Measurements from ENCODE around the gene ULK2. TPM values are rescaled to one million over a fixed set of nuclear protein-coding genes. Genes with fewer than 3 reads are reported as not detected.

The ULK2 gene
- total RNA-seq, 2 donors from 2014 or later, result 20.5 to 23.8 TPM

DNA sequence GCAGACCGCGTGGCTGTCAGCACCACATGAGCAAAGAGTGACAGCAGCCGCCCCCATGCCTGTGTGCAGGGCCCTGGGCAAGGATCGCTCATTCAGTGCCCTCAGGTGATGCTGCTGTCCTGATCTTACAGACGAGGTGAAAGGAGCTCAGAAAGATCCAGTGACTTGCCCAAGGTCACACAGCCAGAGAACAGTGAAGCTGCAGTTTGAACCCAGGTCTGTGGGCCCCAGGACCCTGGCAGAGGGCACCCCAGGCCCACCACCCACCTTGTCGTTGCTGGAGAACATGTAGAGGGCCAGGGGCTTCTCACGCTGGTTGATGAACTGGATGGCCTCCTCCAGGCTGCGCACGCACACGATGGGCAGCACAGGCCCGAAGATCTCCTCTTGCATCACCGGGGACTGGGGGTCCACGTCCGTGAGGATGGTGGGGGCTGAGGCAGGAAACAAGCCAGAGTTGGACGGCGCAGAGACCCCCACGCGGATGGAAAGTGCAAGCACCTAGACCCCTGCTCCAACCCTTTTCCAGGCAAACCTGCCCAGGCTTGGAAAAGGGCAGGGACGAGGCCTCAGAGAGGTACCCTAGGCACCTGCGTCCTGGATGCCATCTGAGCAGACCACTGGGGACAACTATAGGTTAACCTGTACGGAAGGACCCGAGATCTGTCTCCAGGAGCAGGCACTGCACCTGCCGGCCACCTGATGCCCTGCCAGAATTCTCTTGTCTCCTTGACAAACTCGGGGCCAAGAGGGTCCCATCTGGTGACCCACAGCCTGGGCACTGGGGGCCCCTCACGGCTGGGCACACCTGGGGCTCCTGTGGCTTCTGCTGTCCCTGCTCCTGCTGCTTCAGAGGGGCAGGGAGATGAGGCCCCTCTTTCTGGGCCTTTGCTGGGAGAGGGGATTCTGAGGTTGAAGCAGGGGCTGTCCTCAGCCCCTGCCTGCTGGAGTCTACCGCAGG is 128.2 kb downstream of the ULK2 start:
- DNase-seq (ENCODE audit: low spot score), result no peak

DNA sequence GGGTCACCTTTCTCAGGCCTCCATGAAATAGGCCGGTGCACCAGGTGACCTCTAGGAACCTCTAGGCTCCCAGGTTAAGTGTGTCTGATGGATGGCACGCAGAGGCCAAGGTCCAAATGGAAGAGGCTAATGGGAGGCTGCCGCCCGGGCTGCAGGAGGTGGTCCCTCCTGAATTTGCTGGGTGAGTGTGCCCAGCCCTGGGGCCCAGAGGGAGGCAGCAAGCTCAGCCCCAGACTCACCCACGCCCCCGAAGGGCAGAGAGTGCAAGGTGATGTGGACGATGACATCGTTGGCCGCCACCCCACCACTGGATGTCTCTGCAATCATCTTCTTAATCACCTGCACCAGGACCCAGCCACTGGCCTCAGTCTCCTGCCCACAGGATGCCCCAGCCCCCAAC is 129.0 kb downstream of the ULK2 start:
- intact Hi-C loops (cut with DNase I), result no loop called here
- no peak for DNase-seq (ENCODE audit: low spot score)

More for the DNA sequence above, 128.2 kb downstream of the ULK2 start:
- intact Hi-C loops (cut with DNase I), result no loop called here

DNA sequence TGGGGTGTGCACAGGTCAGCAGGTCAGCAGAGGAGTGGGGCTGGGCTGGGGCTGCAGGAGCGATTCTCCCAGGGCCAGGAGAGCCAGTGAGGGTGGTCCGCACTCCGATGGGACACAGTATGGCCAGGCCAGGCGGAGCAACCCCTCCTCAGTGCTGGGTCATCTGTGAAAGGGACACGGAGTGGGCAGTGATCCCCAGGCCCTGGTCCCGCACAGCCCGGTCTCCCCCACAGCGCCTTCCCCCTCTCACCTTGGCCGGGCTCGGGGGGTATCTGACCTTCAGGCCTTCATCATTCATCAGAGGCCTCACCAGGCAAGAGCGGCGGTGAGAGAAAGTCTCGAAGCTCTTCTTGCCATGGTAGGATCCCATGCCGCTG is 129.7 kb downstream of the ULK2 start:
- DNase-seq (ENCODE audit: low spot score), result no peak
- intact Hi-C loops (cut with DNase I), result no loop called here

DNA sequence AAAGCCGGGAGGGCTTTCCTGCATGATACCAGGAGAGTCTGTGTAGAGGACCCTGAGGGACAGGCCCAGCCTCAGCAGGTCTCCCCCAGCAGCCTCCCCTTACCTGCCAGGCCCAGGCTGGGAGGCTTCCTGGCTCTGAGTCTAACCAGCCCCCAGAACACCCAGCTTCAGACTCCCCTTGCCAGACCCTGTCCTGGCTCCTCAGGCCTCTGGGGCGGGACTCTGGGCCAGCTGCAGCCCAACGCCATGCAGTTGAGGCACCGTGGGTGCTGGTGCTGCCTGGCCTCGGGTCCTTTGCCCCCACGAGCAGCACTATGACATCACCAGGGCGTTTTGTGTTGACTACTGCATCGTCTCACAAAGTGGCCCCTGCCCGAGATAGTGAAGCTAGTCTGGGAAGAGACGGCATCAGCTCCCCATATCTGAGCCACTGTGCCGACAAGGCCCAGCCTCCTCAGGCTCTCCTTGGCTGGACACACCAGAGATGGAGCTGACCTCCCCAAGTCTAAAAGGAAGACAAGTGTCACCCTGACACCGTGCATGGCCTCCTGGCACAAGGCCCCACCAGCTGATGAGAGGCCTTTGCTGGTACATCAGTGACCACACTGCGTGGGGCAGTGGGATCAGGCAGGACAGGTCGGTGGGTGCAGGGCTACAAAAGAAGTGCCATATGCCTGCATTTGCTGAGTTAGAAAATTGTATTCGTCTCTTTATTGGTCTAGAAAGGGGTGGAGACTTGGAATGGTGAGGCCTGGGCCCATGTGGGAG is 130.2 kb downstream of the ULK2 start:
- DNase-seq (ENCODE audit: low spot score), result no peak
- intact Hi-C loops (cut with DNase I), result no loop called here

DNA sequence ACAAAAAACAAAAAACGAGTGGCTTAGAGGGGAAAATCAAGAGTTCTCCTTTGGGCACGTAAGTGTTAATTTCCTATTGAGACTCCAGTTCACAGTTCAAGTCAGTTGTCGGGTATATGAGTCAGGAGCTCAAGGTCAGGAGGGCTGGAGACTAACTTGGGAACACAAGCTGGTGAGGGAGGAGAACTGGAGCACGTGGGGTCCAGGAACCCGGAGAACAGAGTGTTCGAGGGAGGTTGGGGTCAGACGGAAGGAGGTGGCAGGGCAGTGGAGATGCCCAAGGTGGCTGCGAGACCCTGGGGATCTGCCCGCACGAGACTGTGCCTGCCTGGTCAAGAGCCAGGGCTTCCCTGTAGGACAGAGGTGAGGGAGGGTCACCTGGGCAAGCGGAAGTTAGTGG is 131.7 kb downstream of the ULK2 start:
- no peak for DNase-seq (ENCODE audit: low spot score)
- intact Hi-C loops (cut with DNase I), result no loop called here

DNA sequence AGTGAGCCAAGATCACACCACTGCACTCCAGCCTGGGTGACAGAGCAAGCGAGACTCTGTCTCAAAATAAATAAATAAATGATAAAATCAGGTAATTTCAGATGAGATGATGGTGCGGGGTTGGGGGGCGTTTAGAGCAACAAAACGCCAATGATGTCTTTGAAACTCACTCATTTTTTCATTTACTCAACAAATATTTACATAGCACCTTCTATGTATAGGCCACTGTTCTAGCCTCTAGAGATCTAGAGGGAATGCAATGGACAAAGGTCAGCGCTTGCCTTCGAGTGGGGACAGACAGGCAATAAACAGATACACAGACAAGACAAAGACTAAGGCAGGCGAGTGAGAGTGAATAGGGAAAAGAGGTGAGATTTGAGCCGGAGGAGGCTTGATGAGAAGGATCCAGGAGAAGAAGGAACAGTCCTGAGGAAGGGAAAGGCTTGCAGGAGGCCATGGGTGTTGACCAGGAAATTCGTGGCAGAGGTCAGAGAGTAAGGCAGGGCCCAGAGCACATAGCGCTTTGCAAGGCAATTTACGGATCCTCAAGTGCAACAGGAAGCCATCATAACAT is 133.7 kb downstream of the ULK2 start:
- no peak for DNase-seq (ENCODE audit: low spot score)
- intact Hi-C loops (cut with DNase I), result no loop called here

DNA sequence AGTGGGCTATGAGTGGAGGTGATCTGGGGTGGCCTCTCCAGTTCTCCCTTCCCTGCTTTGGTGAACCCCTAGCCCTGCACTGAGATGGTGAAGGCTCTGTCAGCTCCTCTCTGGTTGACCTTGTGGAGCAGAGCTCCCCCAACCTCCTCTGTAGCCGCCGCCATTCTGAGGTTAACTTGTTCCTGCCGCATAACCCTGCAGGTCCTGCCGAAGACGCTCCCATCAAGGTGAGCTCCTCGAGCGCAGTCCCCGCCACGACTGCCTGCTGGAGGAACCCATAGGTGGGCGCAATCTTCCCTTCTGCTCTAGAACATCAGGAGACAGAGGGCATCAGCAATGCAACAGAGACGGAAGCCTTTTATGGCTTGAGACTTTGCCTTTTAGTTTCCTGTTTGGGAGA is 136.1 kb downstream of the ULK2 start:
- no peak for DNase-seq (ENCODE audit: low spot score)
- intact Hi-C loops (cut with DNase I), result no loop called here

DNA sequence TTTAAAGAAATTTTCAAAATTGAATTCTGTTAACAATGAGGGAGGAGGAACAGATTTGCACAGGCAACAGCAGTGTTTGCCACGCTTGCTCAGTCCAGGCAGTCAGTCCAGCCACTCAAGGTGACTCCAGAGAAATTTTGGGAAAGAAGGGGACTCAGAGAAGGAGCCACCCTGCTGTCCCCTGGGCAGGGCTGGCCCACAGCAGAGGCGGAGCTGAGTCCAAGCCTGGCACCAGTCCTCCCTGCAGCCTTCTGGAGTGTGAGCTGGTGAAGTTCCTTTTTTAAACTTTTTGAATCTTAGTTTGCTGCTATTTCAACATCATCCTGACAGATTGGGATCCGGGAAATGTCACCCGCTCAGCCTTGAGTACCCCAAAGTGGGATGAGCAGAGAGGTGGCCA is 136.9 kb downstream of the ULK2 start:
- no peak for DNase-seq (ENCODE audit: low spot score)
- intact Hi-C loops (cut with DNase I), result no loop called here

DNA sequence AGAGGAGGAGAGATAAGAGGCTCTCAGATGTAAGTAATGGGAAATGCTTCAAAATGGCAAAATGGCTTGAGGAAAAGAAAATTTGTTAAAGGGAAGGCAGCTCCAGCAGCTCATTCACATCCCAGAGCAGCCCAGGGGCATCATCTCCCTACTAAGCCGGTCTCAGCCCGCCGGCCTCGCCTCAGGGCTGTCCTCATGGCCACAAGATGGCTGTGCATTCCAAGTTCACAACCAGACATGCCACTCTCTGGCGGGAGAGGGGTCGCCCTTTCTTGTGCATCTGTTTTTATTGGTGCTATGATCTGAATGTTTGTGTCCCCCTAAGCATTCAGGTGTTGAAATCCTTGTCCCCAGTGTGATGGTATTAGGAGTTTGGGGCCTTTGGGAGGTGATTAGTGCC is 137.8 kb downstream of the ULK2 start:
- DNase-seq (ENCODE audit: low spot score), result no peak
- intact Hi-C loops (cut with DNase I), result loop anchor here in 1 of 2 donors (5.0 kb wide), 1 partner anchor 1398 kb away; no protein-coding TSS in a partner anchor

DNA sequence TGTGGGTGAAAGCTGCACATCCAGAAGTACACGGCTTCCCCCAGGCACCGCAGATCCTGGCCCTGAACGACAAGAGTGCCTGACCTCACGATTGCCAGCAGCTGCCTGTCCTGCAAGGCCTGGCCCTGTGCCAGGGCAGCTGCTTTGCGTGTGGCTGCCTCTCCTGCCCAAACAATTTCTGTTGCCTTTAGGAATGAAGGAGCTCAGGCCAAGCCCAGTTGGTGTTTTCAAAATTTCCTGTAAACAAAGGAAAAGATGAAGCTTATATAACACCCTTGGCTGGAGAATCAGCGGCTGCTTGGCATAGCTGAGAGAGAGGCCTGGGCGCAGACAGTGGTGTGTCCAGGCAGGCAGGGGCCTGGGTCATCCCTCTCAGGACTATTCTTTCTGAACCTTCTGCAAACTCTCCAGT is 139.6 kb downstream of the ULK2 start:
- intact Hi-C loops (cut with DNase I), result loop anchor here in 1 of 2 donors (5.0 kb wide), 1 partner anchor 1396 kb away; no protein-coding TSS in a partner anchor
- peak; percentile 91 for DNase-seq (ENCODE audit: low spot score)

DNA sequence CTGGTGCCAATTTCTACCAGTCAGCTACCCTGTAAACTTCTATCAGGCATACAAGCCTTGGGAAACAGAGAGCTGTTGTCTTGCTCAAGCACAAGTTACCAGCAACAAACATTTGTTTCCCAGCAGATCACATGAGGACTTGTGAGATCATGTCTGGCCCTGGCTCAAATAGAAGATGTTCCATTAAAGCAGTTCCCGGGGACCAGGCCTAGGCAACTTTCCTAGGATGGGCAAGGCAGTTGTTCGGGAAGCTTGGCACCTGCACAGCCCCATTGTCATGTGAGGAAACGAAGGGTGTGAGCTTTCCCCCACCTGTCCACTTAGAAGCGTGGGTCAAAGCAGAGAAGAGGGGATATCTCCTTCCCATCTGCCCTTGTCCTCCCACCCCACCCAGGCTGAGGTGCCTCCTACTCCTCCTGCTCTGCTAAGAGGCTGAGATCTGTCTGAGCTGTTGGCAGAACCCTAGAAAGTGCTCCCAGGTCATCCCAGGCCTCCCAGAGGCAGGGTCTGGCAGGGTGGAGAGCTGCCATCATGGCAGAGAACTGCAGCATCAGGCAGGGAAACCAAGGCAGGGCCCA is 140.1 kb downstream of the ULK2 start:
- intact Hi-C loops (cut with DNase I), result loop anchor here in 1 of 2 donors (5.0 kb wide), 1 partner anchor 1395 kb away; no protein-coding TSS in a partner anchor
- no peak for DNase-seq (ENCODE audit: low spot score)

DNA sequence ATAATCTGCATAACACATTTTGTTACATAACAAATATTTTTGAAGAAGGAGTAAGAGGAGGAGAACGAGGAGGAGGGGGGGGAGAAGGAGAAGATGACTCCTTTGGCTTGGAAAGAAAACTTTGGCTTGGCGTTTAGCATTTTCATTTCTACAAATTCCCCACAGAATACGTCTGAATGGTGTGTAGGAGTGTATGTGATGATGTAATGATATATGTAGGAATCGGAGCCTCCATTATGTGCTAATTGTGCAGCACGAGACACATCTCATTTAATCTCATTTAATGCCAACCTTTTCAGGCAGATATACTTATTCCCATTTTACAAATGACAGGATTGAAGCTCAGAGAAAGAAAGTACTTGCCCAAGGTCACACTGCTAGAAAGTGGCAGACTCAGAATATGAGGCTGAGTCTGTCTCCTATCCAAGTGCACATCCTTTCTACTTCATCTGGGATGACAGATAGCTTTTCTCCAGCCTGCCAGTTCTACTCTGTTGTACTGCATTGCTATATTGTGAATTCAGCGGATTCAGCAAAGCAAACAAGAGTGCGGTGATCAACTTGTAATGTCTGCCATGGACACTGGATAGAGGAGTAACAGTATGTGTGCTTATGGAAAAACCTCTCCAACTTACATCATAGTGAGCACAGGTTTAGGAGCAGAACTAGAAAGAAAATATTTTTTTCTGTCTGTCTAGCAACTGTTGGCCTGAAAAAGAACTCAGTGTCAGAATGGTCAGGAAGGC is 140.9 kb downstream of the ULK2 start:
- no peak for DNase-seq (ENCODE audit: low spot score)
- intact Hi-C loops (cut with DNase I), result loop anchor here in 1 of 2 donors (5.0 kb wide), 1 partner anchor 1395 kb away; no protein-coding TSS in a partner anchor

DNA sequence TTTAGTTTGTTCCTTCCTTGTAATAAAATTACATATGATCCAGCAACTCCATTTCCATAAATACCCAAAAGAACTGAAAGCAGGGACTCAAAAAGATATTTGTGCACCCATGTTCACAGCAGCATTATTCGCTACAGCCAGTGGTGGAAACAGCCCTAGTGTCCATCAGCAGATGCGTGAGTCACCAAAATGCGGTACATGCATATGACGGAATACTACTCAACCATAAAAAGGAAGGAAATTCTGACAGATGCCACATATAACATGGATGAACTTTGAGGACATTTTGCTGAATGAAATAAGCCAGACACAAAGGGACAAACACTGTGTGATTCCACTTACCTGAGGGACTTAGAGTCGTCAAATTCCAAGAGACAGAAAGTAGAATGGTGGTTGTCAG is 142.2 kb downstream of the ULK2 start:
- no peak for DNase-seq (ENCODE audit: low spot score)
- intact Hi-C loops (cut with DNase I), result loop anchor here in 1 of 2 donors (5.0 kb wide), 1 partner anchor 1393 kb away; no protein-coding TSS in a partner anchor

DNA sequence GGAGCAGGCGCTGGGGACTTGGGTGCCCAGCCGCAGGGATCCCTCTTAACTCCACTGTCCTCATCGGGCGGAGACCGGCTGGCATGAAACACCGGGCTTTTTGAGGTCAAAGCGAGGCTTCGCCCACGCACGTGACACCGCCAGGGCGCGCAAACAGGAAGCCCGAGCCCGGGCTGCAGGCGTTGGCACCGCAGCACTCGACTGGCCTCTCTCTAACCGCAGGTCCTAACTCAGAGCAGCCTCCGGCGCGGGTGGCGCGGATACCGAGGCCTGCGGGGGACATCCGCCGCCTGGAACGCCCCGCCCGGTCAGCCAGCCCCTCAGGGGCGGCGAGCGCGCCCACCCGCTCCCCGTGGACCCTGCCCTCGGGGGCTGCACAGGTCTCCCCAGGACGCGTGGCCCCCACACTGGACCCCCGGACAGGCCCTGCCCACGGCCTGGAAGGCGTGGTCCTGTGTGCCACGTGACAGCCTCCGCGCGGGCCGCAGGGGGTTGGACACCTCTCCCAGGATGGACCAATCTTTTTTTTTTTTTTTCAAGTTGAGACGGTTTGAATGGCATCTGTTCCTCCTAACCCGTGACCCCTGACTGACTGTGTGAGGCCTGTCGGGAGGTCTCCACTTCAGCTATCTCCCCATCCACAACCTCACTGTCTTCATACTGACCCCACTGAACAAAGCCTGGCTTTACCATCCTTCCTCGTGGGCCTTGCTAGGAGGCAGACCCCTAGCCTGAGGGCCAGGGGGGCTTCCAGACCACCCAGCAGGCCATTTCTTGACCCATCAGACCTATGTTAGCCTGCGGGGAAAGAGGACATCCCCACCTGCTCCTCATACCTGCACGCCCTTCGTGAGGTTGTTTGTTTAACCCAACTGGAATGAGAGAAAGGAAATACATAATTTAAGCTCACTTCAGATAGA is 143.0 kb downstream of the ULK2 start:
- intact Hi-C loops (cut with DNase I), result loop anchor here in 1 of 2 donors (5.0 kb wide), 1 partner anchor 1392 kb away; no protein-coding TSS in a partner anchor
- DNase-seq (ENCODE audit: low spot score), result peak; percentile 90

DNA sequence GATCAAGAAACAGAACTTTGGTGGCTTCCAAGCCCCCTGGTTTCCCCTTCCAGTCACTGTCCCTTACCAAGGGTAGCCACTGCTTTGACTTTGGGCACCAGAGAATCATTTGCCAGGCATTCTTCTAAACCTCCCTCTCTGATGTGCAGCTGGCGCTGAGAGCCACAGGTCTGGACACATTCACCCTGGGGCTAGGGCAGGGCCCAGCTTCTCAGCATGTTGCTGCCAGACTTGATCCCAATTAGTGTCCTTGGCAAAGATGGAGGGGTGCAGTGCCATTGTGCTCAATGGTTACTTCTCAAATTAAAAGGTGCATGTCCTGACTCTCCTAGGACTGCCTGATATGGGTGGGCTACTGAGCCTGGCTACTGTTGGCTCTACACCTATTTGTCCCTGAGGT is 143.8 kb downstream of the ULK2 start:
- intact Hi-C loops (cut with DNase I), result no loop called here
- DNase-seq (ENCODE audit: low spot score), result no peak
